ENCODE data around the gene REM2.

GRCh38 chr14:22866874-22867273 lies 16.1 kb upstream of the REM2 start:
- TF ChIP-seq CTCF (IDR thresholded peaks at IDR 0.05 in 8 of 11, conservative IDR thresholded peaks at IDR 0.05 in 3 of 11) (no peak), POLR2A (IDR thresholded peaks at IDR 0.05) (no peak)
